WI38 (cell line): ENCODE measurements around the gene RBM15.

ENCODE experiments used
- H3K4me3 ChIP-seq: 2 replicates; pipeline ENCODE4 v1.5.1; 2011; ENCODE audit warnings: low read depth, mild to moderate bottlenecking, control low read depth, low read length
- CTCF ChIP-seq: IDR thresholded peaks from 2 replicates; pipeline ENCODE4 v1.5.1; 2012; ENCODE audit warnings: low read depth, mild to moderate bottlenecking, control low read depth, low read length

Gene RBM15

GRCh38 chr1:110375490-110375889, 36.3 kb downstream of the RBM15 start:
- TF ChIP-seq CTCF: no peak

GRCh38 chr1:110380672-110381283, 41.6 kb downstream of the RBM15 start:
- no peak overlapping the region for H3K4me3 ChIP-seq
- TF ChIP-seq CTCF: no peak

More at GRCh38 chr1:110375490-110375889, 36.3 kb downstream of the RBM15 start:
- no peak overlapping the region for H3K4me3 ChIP-seq

- no peak overlapping the region for H3K4me3 ChIP-seq
- TF ChIP-seq CTCF: no peak
These were observed 44.2 kb downstream of the RBM15 start for GRCh38 chr1:110383251-110383990.

DNA sequence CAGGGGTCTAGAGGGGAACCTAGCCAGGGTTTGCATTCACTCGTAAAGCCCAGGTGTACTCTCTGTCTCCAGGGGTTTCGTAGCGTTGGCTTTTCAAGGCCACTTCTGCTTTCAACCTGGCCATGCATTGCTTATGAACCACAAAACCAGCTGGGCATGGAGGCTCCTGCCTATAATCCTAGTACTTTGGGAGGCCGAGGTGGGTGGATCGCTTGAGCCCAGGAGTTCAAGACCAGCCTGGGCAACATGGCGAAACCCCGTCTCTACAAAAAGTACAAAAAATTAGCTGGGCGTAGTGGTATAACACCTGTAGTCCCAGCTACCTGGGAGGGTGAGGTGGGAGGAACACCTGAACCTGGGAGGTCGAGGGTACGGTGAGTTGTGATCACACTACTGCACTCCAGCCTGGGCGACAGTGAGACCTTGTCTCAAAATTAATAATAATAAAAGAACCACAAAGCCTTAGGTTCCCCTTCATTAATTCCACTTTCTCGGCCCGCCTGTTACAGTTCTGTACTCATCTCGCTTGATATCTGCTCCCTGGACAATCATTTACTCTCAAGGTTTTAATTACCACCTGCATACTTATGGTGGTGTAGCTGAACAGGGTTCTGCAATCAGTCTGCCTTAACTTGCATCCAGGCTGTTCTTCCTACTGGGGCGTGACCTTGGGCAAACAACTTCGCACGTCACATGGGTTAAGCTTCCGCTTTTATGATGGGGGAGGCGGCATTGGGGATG, 45.6 kb downstream of the RBM15 start:
- no peak for TF ChIP-seq CTCF
- no peak overlapping the region for H3K4me3 ChIP-seq

GRCh38 chr1:110385369-110385768, 46.2 kb downstream of the RBM15 start:
- TF ChIP-seq CTCF: no peak
- no peak overlapping the region for H3K4me3 ChIP-seq

GRCh38 chr1:110387048-110387754, 48.0 kb downstream of the RBM15 start:
- no peak overlapping the region for H3K4me3 ChIP-seq
- no peak for TF ChIP-seq CTCF
